ENCODE measurements around the gene KDM2A. TPM values are rescaled to one million over a fixed set of nuclear protein-coding genes. Genes with fewer than 3 reads are reported as not detected.

KDM2A gene
- total RNA-seq, 4 donors from 2014 or later, result 34.8 to 55.0 (median 44.9) TPM

GRCh38 chr11:67267188-67268080 lies 148.4 kb downstream of the KDM2A start:
- in situ Hi-C loops (cut with MboI; ENCODE audit: low sequenced_read_pairs in 4 of 4) (loop anchor here in 3 of 4 donors (5.0 to 10.0 kb wide), 3 partner anchors 45 to 117 kb away; no protein-coding TSS in a partner anchor), intact Hi-C loops (cut with DNase I; ENCODE audit: low total_unique reads) (loop anchor here (5.0 kb wide), 1 partner anchor 35 kb away; the partner anchor contains the start of gene SSH3)
- no peak for ATAC-seq
- H3K27me3 ChIP-seq, result no peaks in the 10 kb centered on the region
- TF ChIP-seq, protein P1, sequence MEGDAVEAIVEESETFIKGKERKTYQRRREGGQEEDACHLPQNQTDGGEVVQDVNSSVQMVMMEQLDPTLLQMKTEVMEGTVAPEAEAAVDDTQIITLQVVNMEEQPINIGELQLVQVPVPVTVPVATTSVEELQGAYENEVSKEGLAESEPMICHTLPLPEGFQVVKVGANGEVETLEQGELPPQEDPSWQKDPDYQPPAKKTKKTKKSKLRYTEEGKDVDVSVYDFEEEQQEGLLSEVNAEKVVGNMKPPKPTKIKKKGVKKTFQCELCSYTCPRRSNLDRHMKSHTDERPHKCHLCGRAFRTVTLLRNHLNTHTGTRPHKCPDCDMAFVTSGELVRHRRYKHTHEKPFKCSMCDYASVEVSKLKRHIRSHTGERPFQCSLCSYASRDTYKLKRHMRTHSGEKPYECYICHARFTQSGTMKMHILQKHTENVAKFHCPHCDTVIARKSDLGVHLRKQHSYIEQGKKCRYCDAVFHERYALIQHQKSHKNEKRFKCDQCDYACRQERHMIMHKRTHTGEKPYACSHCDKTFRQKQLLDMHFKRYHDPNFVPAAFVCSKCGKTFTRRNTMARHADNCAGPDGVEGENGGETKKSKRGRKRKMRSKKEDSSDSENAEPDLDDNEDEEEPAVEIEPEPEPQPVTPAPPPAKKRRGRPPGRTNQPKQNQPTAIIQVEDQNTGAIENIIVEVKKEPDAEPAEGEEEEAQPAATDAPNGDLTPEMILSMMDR (IDR thresholded peaks at IDR 0.05 in 4 of 5, conservative IDR thresholded peaks at IDR 0.05 in 1 of 5), result no peak
- no peak for TF ChIP-seq POLR2A (IDR thresholded peaks at IDR 0.05)
- no peaks in the 10 kb centered on the region for H3K9me3 ChIP-seq
- peaks cover 57 to 63% of the 10 kb centered on the region in 2 donors for H3K4me1 ChIP-seq
- peak overlapping the region; percentile 79 to 91 (median 88) for H3K4me3 ChIP-seq
- no peak for DNase-seq
- peak overlapping the region; percentile 69 to 89 (median 78) for H3K27ac ChIP-seq
- H3K36me3 ChIP-seq, result peaks cover 0 to 6% of the 10 kb centered on the region in 2 donors

DNA sequence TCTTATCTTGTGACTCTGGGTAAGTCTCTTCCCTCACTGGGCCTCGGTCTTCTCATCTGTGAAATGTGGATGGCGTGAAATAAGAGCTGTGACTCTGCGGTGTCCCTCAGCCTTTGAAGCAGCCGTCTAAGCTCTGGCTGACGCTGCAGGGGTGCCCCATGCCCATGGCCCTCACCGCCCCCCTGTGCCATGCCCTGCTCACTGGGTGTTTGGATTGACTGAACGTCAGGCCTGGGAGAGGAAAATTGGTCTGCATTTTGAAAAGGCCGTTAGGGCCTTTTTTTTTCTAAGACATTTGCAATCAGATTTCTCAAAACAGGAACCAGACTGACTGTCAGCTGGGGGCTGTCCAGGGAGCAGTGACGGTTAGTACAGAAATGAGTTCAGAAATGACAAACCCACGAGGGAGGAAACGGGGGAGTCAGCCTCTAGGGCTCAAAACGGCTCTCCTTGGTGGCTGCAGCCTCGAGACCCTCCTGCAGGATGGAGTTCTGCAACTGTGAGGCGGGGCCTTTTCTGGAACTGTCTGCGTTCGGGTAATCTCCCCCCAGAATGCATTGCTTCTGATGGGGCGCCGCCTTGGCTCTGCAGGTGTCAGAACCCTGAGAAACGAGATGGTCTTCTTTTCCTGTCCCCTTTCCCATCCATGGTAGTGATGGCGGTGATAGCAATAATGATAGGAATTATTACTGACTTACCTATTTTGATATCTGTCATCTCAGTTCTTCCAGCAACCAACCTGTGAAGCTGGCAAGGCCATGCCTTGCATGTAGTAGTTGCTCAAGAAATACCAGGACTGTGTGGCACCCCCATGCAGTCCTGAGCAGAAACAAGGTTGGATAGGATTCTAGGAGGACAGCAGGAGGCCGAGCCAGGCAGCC lies 149.3 kb downstream of the KDM2A start:
- in situ Hi-C loops (cut with MboI; ENCODE audit: low sequenced_read_pairs in 4 of 4) (loop anchor here in 3 of 4 donors (5.0 to 10.0 kb wide), 3 partner anchors 44 to 116 kb away; no protein-coding TSS in a partner anchor), intact Hi-C loops (cut with DNase I; ENCODE audit: low total_unique reads) (loop anchor here (5.0 kb wide), 1 partner anchor 34 kb away; the partner anchor contains the start of gene SSH3)
- H3K27ac ChIP-seq, result peak overlapping the region; percentile 69 to 89 (median 78)
- no peaks in the 10 kb centered on the region for H3K9me3 ChIP-seq
- peaks cover 60 to 64% of the 10 kb centered on the region in 2 donors for H3K4me1 ChIP-seq
- ATAC-seq (no peak), DNase-seq (no peak)
- H3K4me3 ChIP-seq, result peak overlapping the region; percentile 79 to 91 (median 88)
- no peaks in the 10 kb centered on the region for H3K27me3 ChIP-seq
- TF ChIP-seq, protein P1 (IDR thresholded peaks at IDR 0.05 in 4 of 5, conservative IDR thresholded peaks at IDR 0.05 in 1 of 5), result no peak
- no peak for TF ChIP-seq POLR2A (IDR thresholded peaks at IDR 0.05)
- peaks cover 0 to 6% of the 10 kb centered on the region in 2 donors for H3K36me3 ChIP-seq

- intact Hi-C loops (cut with DNase I; ENCODE audit: low total_unique reads) (loop anchor here (5.0 kb wide), 1 partner anchor 33 kb away; the partner anchor contains the start of gene SSH3), in situ Hi-C loops (cut with MboI; ENCODE audit: low sequenced_read_pairs in 4 of 4) (loop anchor here in 3 of 4 donors (5.0 to 10.0 kb wide), 3 partner anchors 43 to 116 kb away; no protein-coding TSS in a partner anchor)
- TF ChIP-seq, protein P1 (IDR thresholded peaks at IDR 0.05 in 4 of 5, conservative IDR thresholded peaks at IDR 0.05 in 1 of 5), result no peak
- TF ChIP-seq POLR2A (IDR thresholded peaks at IDR 0.05), result no peak
- Histone ChIP-seq H3K27ac (peak overlapping the region; percentile 24 to 89 (median 63)), H3K27me3 (no peaks in the 10 kb centered on the region), H3K4me1 (peaks cover 66 to 70% of the 10 kb centered on the region in 2 donors), H3K9me3 (no peaks in the 10 kb centered on the region), H3K36me3 (peaks cover 0 to 6% of the 10 kb centered on the region in 2 donors), H3K4me3 (peak overlapping the region in 2 of 4 donors; percentile 7 to 29)
- DNase-seq (no peak), ATAC-seq (no peak)
These were observed 149.9 kb downstream of the KDM2A start for GRCh38 chr11:67268962-67269268.

Measured in gastrocnemius medialis (tissue), 4 donors.